Panc1 (cell line): ENCODE measurements around the gene SOBP. TPM values are rescaled to one million over a fixed set of nuclear protein-coding genes. Genes with fewer than 3 reads are reported as not detected.

ENCODE experiments used
- ATAC-seq: fragments of 200-7000 bp; cut with Tn5 transposase; 2 replicates; pipeline ENCODE4 v1.9.1; 2020; ENCODE audit warnings: mild to moderate bottlenecking, moderate library complexity
- BruUV-seq: library from RNA; stranded (reverse); fragments of 400-500 nt; replicated peaks from 2 replicates; lab custom pipeline; 2021; lab: Mats Ljungman, UMichigan
- CTCF ChIA-PET: fragments of 300-600 bp; sonication (Branson Sonifier 250); formaldehyde crosslinking; loops from one replicate; lab custom pipeline; 2022; ENCODE audit warnings: antibody characterized with exemption; lab: Charles Lee
- POLR2A ChIA-PET: fragments of 300-600 bp; sonication (Branson Sonifier 250); formaldehyde crosslinking; loops from one replicate; lab custom pipeline; 2022; ENCODE audit warnings: antibody characterized with exemption; lab: Charles Lee
- DNase-seq: peaks from one replicate; pipeline ENCODE4 v3.0.0-alpha.2; 2010; ENCODE audit warnings: low read depth, low spot score
- H3K27ac ChIP-seq: 2 replicates; pipeline ENCODE4 v1.5.1; 2011; ENCODE audit warnings: mild to moderate bottlenecking, low read length, inconsistent platforms
- H3K27me3 ChIP-seq: fragments of 200-500 bp; sonication (Bioruptor generic); 2 replicates; pipeline ENCODE4 v1.6.0; 2014; ENCODE audit warnings: low read length, inconsistent platforms; ENCODE audit not compliant: control insufficient read depth, insufficient read depth
- H3K36me3 ChIP-seq: fragments of 200-500 bp; sonication (Bioruptor generic); 2 replicates; pipeline ENCODE4 v1.5.1; 2014; ENCODE audit warnings: inconsistent platforms, mild to moderate bottlenecking, low read length, moderate library complexity; ENCODE audit not compliant: control insufficient read depth, insufficient read depth
- H3K4me1 ChIP-seq: 2 replicates; pipeline ENCODE4 v1.5.1; 2011; ENCODE audit warnings: inconsistent platforms, mild to moderate bottlenecking, low read length, moderate library complexity; ENCODE audit not compliant: control insufficient read depth, insufficient read depth
- H3K4me3 ChIP-seq, 2 experiments: 2 replicates each; pipeline ENCODE4 v1.5.1; 2011 to 2012; ENCODE audit warnings: low read depth in 2 of 2, low read length in 2 of 2, mild to moderate bottlenecking in 2 of 2, inconsistent platforms in 1 of 2, moderate library complexity in 1 of 2
- H3K9me3 ChIP-seq: fragments of 200-500 bp; sonication (Bioruptor generic); 2 replicates; pipeline ENCODE4 v1.5.1; 2014; ENCODE audit warnings: low read depth, mild to moderate bottlenecking, inconsistent platforms, low read length, moderate library complexity; ENCODE audit not compliant: control insufficient read depth, insufficient read depth
- POLR2AphosphoS5 ChIP-seq: IDR thresholded peaks from 2 replicates; pipeline ENCODE4 v1.6.1; 2012; ENCODE audit warnings: mild to moderate bottlenecking, low read depth, low read length, moderate library complexity
- REST ChIP-seq, 2 experiments: IDR thresholded peaks; 2 replicates each; pipeline ENCODE4 v1.6.1; 2011 to 2012; ENCODE audit warnings: low read depth in 2 of 2, control low read depth in 1 of 2, low read length in 1 of 2, mild to moderate bottlenecking in 1 of 2, moderate library complexity in 1 of 2; ENCODE audit not compliant: insufficient read depth in 1 of 2
- SIN3A ChIP-seq: IDR thresholded peaks from 2 replicates; pipeline ENCODE4 v1.6.1; 2012; ENCODE audit warnings: low read depth, mild to moderate bottlenecking, low read length, moderate library complexity, borderline replicate concordance; ENCODE audit not compliant: insufficient read depth
- TCF7L2 ChIP-seq: IDR thresholded peaks from 2 replicates; pipeline ENCODE4 v1.6.1; 2011; ENCODE audit warnings: mild to moderate bottlenecking, low read depth, low read length, inconsistent platforms
- in situ Hi-C: cut with HindIII; loops from 2 replicates; pipeline ENCODE4 v1.10.0; 2016; ENCODE audit warnings: low sequenced_read_pairs, low pct_unique_long_range_greater_than_20kb
- intact Hi-C: fragments of 100-400 bp; cut with micrococcal nuclease; formaldehyde crosslinking; loops from one replicate; pipeline ENCODE4 v1.10.0; 2022; ENCODE audit not compliant: unreplicated experiment
- total RNA-seq: library from RNA; stranded (reverse); gene quantifications from one replicate; pipeline ENCODE4 v1.2.1, GENCODE V29; 2021; ENCODE audit not compliant: unreplicated experiment
- TF ChIP-seq, protein P1 (sequence below): fragments of 450-650 bp; IDR thresholded peaks from 2 replicates; pipeline ENCODE4 v1.5.1; 2017; ENCODE audit warnings: mild to moderate bottlenecking

The SOBP gene
- total RNA-seq, 1 experiment from 2014 or later = 9.0 TPM

- DNase-seq = no peak
- Histone ChIP-seq H3K27me3 (no peaks in the 10 kb centered on the region), H3K36me3 (no peaks in the 10 kb centered on the region), H3K4me3 (no peak overlapping the region), H3K27ac (no peak overlapping the region), H3K9me3 (no peaks in the 10 kb centered on the region), H3K4me1 (no peaks in the 10 kb centered on the region)
- no peak for ATAC-seq
- ChIA-PET POLR2A (no interaction called here), CTCF (no interaction called here)
- TF ChIP-seq POLR2AphosphoS5 = no peak
- TF ChIP-seq, protein P1, sequence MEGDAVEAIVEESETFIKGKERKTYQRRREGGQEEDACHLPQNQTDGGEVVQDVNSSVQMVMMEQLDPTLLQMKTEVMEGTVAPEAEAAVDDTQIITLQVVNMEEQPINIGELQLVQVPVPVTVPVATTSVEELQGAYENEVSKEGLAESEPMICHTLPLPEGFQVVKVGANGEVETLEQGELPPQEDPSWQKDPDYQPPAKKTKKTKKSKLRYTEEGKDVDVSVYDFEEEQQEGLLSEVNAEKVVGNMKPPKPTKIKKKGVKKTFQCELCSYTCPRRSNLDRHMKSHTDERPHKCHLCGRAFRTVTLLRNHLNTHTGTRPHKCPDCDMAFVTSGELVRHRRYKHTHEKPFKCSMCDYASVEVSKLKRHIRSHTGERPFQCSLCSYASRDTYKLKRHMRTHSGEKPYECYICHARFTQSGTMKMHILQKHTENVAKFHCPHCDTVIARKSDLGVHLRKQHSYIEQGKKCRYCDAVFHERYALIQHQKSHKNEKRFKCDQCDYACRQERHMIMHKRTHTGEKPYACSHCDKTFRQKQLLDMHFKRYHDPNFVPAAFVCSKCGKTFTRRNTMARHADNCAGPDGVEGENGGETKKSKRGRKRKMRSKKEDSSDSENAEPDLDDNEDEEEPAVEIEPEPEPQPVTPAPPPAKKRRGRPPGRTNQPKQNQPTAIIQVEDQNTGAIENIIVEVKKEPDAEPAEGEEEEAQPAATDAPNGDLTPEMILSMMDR = no peak
- TF ChIP-seq TCF7L2 = no peak
- no peak for TF ChIP-seq SIN3A
- TF ChIP-seq REST (IDR thresholded peaks at IDR 0.05; ENCODE audit: insufficient read depth in 1 of 2, low read depth in 2 of 2, low read length in 1 of 2) = no peak
- intact Hi-C loops = no loop called here
- in situ Hi-C loops = no loop called here
- no TSS peak for BruUV-seq
Observed at GRCh38 chr6:107554326-107554725, 64.4 kb downstream of the SOBP start.

DNA sequence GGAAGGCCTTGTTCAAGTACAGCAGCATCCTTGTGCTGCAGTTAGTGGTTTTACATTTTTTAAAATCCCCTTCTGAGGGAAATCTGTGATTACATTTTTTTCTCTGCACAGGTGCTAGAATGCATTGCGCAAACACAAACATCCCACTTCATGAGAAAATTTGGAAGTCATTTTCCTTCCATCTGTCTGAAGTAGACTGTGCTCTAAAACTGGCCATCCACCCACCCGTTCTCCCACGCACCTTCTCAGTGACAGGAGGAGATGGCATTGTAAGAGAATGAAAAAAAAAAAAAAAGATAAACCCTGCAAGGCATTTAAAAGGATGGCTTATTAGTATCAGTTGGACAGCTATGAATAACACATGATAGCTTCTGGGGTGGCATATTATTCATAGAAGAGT is 65.0 kb downstream of the SOBP start:
- Histone ChIP-seq H3K9me3 (no peaks in the 10 kb centered on the region), H3K27ac (no peak overlapping the region), H3K27me3 (no peaks in the 10 kb centered on the region), H3K36me3 (no peaks in the 10 kb centered on the region), H3K4me1 (no peaks in the 10 kb centered on the region), H3K4me3 (no peak overlapping the region)
- TF ChIP-seq, protein P1 = no peak
- no peak for TF ChIP-seq POLR2AphosphoS5
- no peak for TF ChIP-seq TCF7L2
- TF ChIP-seq SIN3A = no peak
- no peak for TF ChIP-seq REST (IDR thresholded peaks at IDR 0.05; ENCODE audit: insufficient read depth in 1 of 2, low read depth in 2 of 2, low read length in 1 of 2)
- in situ Hi-C loops = no loop called here
- CTCF ChIA-PET = interaction anchor here (0.6 kb wide), 1 partner anchor 167 kb away, joined by 3 read pairs; no protein-coding TSS in a partner anchor
- ATAC-seq (no peak), DNase-seq (no peak)
- POLR2A ChIA-PET = interaction anchor here (0.5 kb wide), 1 partner anchor 396 kb away, joined by 5 read pairs; no protein-coding TSS in a partner anchor
- BruUV-seq = no TSS peak
- intact Hi-C loops = no loop called here
